Fibroblast of skin of left quadriceps (primary cell): Measurements from ENCODE around the gene MYH10.
"Not testable (repeated sequence)": the region's sequence is repeated elsewhere in the genome, so short reads cannot be mapped to it uniquely, and the experiment has no call there.

ENCODE experiments used
- DNase-seq, 2 experiments: peaks; one replicate each; pipeline ENCODE4 v3.0.0-alpha.2; 2013; ENCODE audit warnings: low read depth in 2 of 2

The MYH10 gene

GRCh38 chr17:8556074-8556473 is 74.5 kb downstream of the MYH10 start:
- no peak for DNase-seq

DNA sequence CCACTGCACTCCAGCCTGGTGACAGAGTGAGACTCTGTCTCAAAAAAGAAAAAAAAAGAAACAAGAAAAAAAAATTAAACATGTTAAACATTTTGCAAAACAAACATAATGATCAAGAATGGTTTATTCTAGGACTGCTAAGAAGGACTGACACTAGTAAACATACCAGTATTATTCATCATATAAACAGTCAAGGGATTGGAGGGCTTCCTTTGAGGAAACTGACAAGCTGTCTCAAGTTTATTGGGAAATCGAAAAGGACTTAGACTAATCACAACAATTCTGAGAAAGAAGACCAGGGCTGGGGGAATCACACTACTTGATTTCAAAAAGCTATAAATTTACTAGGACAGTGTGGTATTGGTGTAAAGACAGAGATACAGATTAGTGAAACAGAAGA is 75.5 kb downstream of the MYH10 start:
- DNase-seq = no peak

- no peak for DNase-seq
These were observed 77.8 kb downstream of the MYH10 start for GRCh38 chr17:8552577-8553320.

DNA sequence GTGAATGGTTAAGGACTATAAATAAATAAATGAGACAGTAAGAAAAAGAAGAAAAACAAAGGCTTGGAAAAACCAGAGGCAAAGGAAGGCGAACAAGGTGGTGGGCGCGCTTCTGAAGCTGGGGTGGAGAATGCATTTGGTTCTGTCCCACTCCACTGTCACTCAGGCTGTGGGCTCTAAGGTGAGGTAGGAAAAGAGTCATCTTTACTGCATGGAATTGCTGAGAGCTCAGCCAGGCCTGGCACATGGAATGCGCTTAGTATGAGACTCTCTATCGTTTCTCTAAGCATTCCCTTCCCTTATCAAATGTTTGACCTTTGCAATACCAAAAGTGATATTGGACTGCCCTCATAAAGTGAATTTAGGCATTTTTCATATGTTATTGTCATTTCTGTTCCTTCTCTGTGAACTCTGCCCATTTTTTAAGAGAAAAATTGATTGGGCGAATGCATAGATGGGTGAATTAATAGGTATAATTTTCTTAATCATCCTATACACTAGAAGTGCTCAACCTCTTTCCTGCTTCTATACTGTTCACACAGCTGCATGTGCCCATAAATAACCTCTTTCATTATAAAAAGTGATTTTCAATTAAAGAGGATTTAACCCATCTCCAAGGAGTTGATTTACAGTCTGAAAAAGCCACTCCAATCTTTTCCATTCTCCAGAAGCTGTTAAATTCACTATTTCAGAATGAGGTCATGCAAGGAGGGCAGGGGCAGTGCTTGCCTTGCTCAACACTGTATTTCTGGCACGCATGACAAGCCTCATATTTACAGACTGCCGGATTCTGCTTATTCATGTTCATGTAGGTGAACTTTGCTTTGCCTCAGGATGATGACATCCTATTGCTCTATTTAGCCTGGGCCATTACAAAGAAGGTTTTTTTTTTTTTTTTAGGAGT is 87.7 kb downstream of the MYH10 start:
- DNase-seq = peak; percentile 20 to 31

DNA sequence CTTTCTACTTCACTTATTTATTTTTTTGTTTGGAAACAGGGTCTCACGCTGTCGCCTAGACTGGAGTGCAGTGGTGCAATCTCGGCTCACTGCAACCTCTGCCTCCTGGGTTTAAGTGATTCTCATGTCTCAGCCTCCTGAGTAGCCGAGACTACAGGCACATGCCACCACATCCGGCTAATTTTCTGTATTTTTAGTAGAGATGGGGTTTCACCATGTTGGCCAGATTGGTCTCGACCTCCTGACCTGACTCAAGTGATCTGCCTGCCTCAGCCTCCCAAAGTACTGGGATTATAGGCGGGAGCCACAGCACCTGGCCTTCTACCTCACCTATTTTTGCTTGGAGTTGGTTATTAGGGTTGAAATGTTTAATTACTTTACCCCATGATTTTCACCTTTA is 90.5 kb downstream of the MYH10 start:
- not testable (repeated sequence) for DNase-seq

- DNase-seq = no peak
These were observed 92.8 kb downstream of the MYH10 start for GRCh38 chr17:8537734-8538133.

DNA sequence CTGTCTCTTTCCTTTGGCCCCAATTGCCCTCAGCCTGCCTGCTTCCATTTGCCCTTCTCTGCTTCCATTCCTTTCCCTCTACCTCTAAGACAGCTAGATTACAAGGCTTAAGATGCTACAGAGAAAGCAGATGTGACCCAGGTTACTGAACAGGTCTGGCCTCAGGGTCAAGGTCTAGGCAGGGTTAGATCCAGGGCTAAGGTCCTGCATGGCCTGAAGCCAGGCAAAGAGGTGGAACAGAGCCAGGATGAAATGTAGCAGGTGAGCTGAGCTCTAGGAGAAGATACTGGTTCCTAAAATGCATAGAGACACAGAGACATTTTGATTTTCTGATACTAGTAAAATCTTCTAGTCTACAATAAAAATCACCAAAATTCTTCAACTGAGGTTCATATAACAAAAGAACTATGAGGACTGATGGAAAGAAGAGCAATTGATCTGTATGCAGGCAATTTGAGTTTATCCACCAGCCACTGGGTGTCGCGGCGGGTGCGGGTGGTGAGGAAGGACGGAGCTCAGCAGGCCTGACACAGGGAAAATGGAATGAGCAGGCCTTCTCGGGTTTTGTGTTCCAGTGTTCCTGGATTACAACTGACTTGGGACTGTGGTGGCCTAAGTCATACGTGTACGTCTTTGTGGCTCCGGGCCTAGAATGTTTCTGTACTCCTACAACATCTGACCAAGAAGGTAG is 95.9 kb downstream of the MYH10 start:
- DNase-seq = no peak

DNA sequence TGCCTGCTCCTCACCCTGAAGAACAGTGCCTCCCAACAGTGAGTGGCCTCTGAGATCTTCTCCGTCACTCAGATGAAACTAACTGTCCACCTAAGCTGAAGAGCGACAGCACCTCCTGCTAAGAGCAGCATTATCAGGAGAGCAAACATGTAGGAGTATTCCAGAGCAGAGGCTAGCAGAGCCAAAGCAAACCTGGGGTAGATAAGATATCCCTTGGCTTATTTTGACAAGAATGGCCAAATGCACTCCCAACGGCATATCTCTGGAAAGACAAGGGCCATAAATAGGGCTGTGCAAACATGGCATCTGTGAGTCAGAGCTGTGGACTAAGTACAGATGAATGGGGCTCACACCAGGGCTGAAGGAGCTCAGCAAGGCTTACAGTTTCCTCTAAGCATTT is 98.5 kb downstream of the MYH10 start:
- DNase-seq = no peak

GRCh38 chr17:8522577-8522976 is 107.9 kb downstream of the MYH10 start:
- no peak for DNase-seq

- DNase-seq = no peak
These were observed 109.5 kb downstream of the MYH10 start for GRCh38 chr17:8520981-8521380.

GRCh38 chr17:8518850-8519249 is 111.7 kb downstream of the MYH10 start:
- DNase-seq = no peak

DNA sequence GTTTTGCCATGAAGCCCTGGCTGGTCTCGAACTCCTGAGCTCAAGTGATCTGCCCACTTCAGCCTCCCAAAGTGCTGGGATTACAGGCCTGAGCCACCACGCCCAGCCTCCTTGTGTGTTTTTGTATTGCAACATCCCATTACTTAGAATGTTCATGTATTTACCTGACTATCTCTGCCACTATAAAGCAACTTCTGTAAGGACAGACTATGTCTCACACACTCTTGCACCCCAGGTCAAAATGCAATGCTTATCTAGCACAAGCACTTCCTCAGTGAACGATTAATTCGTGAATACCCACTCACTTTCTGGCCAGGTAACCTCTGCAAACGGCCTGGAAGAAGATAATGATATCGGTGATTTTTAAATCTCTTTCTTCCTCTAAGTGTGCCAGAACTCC is 112.2 kb downstream of the MYH10 start:
- DNase-seq = no peak

DNA sequence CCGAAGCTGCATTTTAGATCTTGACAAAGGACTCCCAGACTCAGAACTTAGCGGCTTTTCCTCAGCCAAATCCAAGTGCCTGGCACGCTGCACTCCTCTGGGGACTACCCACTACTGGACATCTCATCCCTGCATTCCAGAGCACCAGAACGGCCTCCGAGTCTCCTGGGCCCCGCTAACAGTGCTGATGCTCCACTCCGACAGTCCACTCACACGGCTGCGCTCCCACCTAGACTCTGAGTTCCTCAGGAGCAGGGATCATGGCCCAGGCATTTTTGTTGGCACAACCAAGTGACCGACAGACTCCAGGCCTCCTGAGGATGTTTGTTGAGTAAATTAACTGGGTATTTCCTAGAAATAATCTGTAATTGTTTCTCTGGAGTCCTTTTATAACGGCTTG is 115.7 kb downstream of the MYH10 start:
- no peak for DNase-seq

DNA sequence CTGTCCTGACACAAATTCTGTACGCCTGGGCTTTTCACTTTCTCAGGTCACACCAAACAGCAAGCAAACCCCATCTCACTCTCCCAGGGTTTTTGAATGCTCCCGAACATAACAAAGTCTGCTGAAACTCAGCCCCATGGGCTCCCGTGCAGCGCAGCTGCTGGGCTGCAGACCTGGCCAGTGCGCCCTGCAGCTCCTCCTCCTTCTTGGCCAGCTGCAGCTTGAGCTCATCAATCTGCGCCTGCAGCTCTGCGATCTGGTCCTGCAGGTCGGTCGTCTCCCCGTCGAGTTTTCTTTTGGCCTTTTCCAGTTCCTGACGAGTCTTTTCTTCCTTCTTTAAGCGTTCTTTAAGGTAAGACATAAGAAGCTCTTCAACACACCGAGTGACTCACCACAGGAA is 124.4 kb downstream of the MYH10 start:
- DNase-seq = no peak

GRCh38 chr17:8504460-8505207 is 125.9 kb downstream of the MYH10 start:
- DNase-seq = no peak

- DNase-seq = no peak
These were observed 126.7 kb downstream of the MYH10 start for GRCh38 chr17:8503807-8504206.

- DNase-seq = no peak
These were observed 127.2 kb downstream of the MYH10 start for GRCh38 chr17:8503368-8503767.

DNA sequence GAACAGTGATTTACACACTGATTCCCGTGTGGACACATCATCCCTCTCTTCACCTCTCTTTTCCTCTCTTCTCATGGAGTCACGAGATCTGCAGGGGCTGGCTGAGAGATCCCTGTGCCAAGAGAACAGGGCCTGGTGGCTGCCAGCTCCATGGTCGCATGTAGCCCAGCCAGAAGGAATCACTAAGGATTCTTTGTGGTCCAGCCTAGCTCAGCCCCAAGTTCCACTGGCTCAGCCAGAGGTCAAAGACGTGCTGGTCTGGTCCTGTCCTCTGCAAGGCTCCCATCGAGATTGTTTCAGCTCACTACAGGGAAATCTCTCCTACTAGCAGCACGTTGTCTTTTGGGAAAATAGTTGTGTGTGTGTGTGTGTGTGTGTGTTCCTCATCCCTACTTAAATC is 128.4 kb downstream of the MYH10 start:
- no peak for DNase-seq

- no peak for DNase-seq
These were observed 129.9 kb downstream of the MYH10 start for GRCh38 chr17:8500609-8501008.

- no peak for DNase-seq
These were observed 130.9 kb downstream of the MYH10 start for GRCh38 chr17:8499614-8500013.

- no peak for DNase-seq
These were observed 131.4 kb downstream of the MYH10 start for GRCh38 chr17:8499171-8499570.

DNA sequence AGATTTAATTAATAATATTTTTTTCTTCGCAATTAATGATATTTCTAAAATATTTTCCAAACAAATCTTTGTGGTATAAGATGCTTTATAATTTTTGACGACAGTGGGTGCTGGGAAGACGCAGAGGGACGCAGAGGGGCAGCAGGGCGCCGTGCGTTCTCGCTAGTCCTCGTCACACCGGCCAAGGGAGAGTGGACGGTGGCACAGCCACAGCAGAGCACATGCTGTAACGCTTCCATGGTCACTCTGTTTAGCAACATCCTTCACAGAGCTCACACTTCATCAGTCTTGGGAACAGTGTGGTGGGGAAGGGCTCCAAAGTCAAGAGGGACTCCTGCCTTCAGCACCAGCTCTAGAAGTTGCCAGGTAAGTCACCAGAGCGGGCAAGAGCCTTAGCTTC is 134.4 kb downstream of the MYH10 start:
- no peak for DNase-seq
